HFFc6 (cell line): ENCODE results near the gene CHRNA4. TPM values are rescaled to one million over a fixed set of nuclear protein-coding genes. Genes with fewer than 3 reads are reported as not detected.

Experiments
- DNase-seq: peaks from one replicate; pipeline ENCODE4 v3.0.0-alpha.2; 2018
- H3K27ac Mint-ChIP-seq: 2 replicates; pipeline ENCODE4 v1.8.0; 2020; ENCODE audit warnings: mild to moderate bottlenecking, mixed read lengths
- H3K27me3 Mint-ChIP-seq: 2 replicates; pipeline ENCODE4 v1.8.0; 2021; ENCODE audit warnings: mild to moderate bottlenecking, moderate library complexity, mixed read lengths; ENCODE audit not compliant: insufficient read depth
- H3K36me3 Mint-ChIP-seq: 2 replicates; pipeline ENCODE4 v1.8.0; 2021; ENCODE audit warnings: low read depth, mixed read lengths
- H3K4me1 Mint-ChIP-seq: 2 replicates; pipeline ENCODE4 v1.8.0; 2020; ENCODE audit warnings: low read depth, mixed read lengths
- H3K4me3 Mint-ChIP-seq: 2 replicates; pipeline ENCODE4 v1.8.0; 2020; ENCODE audit warnings: mild to moderate bottlenecking, moderate library complexity, mixed read lengths
- H3K9me3 Mint-ChIP-seq: 2 replicates; pipeline ENCODE4 v1.8.0; 2020; ENCODE audit warnings: mild to moderate bottlenecking, mixed read lengths
- total RNA-seq, 6 experiments: library from RNA; stranded (reverse); fragmentation: NEBNext Ultra II Directional; extraction: Animal tissue kit (Norgen Biotek cat#: 25700); gene quantifications; 2 replicates in 1 of 6; 3 replicates in 5 of 6; pipeline ENCODE4 v1.2.3, GENCODE V29; 2021
- TF ChIP-seq, protein P1 (sequence below): fragments of 200-600 bp; sonication (generic); IDR thresholded peaks from 2 replicates; pipeline ENCODE4 v1.5.0; 2021; ENCODE audit warnings: antibody characterized with exemption, mild to moderate bottlenecking

CHRNA4 gene
- total RNA-seq, 6 experiments from 2014 or later, result not detected

DNA sequence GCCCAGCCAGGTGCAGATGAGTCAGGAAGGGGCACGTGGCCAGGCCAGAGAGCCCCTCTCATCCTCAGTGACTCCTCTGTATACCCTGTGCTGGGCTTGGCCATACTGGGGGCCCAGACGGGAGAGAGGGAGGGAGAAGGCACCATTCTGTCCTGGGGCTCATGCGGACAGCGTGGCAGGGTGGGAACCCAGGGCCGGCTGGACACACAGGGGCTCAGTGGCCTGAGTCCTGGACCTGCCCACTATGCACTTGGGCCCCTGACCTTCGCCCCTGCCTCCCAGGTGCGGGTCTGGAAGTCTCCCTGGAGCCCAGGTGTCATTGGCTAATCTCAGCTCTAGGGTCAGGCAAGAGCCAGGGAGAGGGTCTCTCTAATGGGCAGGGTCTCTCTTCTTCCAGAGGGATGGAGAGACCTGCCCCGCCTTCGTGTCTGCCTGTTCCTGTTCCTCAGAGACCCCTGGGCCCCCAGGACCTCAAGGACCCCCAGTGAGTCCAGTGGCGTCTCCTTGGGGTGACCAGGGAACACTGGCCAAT, 40.5 kb downstream of the CHRNA4 start:
- no peak for DNase-seq
- H3K36me3 Mint-ChIP-seq, result no peaks in the 10 kb centered on the region
- H3K9me3 Mint-ChIP-seq, result no peaks in the 10 kb centered on the region
- H3K4me3 Mint-ChIP-seq, result no peak overlapping the region
- peaks cover 6% of the 10 kb centered on the region; the same call in 1 of the 2 replicates for H3K4me1 Mint-ChIP-seq
- TF ChIP-seq, protein P1, sequence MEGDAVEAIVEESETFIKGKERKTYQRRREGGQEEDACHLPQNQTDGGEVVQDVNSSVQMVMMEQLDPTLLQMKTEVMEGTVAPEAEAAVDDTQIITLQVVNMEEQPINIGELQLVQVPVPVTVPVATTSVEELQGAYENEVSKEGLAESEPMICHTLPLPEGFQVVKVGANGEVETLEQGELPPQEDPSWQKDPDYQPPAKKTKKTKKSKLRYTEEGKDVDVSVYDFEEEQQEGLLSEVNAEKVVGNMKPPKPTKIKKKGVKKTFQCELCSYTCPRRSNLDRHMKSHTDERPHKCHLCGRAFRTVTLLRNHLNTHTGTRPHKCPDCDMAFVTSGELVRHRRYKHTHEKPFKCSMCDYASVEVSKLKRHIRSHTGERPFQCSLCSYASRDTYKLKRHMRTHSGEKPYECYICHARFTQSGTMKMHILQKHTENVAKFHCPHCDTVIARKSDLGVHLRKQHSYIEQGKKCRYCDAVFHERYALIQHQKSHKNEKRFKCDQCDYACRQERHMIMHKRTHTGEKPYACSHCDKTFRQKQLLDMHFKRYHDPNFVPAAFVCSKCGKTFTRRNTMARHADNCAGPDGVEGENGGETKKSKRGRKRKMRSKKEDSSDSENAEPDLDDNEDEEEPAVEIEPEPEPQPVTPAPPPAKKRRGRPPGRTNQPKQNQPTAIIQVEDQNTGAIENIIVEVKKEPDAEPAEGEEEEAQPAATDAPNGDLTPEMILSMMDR, result no peak
- H3K27ac Mint-ChIP-seq, result no peak overlapping the region
- peaks cover 10% of the 10 kb centered on the region; the same call in 1 of the 2 replicates for H3K27me3 Mint-ChIP-seq

DNA sequence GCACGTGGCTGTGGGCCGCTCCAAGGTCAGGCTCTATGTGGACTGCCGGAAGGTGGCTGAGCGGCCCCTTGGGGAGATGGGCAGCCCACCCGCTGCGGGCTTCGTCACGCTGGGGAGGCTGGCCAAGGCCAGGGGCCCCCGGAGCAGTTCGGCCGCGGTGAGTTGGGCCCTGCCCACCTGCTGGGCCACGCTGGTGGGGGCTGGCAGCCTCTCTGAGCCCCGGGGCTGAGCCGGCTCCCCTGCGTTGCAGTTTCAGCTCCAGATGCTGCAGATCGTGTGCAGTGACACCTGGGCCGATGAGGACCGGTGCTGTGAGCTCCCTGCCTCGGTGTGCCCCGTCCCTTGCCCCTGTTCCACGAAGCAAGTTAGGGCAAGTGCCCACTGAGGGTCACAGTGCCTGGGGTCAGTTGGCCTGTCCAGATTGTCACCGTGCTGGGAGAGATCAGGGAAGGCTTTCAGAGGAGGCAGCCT, 41.1 kb downstream of the CHRNA4 start:
- no peak overlapping the region for H3K27ac Mint-ChIP-seq
- no peaks in the 10 kb centered on the region for H3K9me3 Mint-ChIP-seq
- DNase-seq, result no peak
- no peak overlapping the region for H3K4me3 Mint-ChIP-seq
- H3K27me3 Mint-ChIP-seq, result peaks cover 10% of the 10 kb centered on the region; the same call in 1 of the 2 replicates
- peaks cover 6% of the 10 kb centered on the region; the same call in 1 of the 2 replicates for H3K4me1 Mint-ChIP-seq
- TF ChIP-seq, protein P1, result no peak
- no peaks in the 10 kb centered on the region for H3K36me3 Mint-ChIP-seq

DNA sequence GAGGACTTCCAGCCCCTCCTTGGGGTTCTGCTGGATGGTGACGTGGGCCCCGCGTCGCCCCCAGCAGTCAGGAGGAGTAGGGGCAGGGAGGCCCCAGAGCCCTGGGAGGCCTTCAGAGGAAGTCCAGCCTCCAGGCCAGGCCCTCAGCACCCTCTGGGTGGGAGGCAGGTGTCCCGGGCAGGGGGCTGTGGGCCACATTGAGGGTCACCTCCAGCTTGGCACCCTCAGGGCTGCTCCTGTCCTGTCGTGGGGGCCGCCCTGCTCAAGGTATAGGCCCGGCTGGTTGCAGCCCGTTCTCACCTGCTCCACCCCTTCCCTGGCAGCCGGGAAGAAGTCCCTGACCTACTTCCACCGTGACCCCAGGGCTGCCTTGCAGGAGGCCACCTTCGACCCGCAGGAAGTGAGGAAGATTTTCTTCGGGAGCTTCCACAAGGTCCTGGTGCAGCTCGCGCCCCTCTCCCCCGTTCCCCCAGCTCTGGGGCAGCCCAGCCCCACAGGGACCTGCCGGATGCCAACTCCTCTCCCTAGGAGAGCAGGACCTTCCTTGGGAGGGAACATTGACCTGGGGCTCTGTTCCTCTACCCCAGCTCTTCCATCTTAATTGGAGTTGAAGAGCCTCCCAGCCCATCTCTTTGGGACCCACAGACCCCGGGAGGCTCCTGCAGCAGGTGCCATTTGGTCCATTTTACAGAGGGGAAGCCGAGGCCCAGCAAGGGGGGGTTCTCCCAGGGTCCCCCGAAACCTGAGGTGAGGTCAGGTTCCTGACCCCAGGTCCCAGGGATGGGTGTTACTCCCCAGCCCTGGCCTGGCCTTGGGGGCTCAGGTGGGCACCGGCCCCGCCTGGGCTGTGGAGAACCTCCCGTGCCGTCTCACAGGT, 41.7 kb downstream of the CHRNA4 start:
- TF ChIP-seq, protein P1, result no peak
- DNase-seq, result no peak
- H3K27me3 Mint-ChIP-seq, result peaks cover 6% of the 10 kb centered on the region; the same call in 1 of the 2 replicates

DNA sequence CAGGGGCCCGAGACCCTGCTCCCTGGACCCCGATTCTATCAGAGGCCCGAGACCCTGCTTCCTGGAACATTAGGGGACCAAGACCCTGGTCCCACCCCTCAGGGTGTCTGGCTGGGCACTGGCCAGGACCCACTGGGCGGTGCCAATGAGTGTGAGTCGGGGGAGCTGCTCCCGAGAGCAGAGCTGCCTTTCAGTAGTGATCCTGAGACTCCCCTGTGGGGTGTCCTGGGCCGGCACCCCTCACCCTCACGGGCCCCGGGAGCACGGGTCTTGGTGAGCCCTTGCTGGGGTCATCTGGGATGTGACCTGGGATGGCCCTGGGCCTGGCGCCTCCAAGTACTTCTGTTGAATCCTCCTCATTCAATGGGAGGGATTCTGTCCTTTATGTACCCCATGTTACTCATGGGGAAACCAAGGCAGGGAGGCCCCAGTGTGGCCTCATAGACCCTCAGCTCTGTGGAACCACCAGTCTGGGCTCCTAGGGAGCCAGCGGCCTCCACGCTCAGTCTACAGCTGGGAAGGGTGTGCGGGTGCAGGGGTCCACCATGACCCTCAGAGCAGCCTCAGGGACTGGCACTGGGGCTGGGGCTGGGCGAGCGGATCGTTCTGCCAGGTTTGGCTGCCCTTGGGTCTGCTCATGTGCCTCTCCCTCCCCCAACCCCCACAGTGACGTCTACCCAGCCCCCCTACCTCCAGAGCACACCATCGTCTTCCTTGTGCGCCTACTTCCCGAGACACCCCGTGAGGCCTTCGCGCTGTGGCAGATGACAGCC, 42.6 kb downstream of the CHRNA4 start:
- H3K27ac Mint-ChIP-seq, result no peak overlapping the region
- no peaks in the 10 kb centered on the region for H3K9me3 Mint-ChIP-seq
- H3K36me3 Mint-ChIP-seq, result no peaks in the 10 kb centered on the region
- no peak for DNase-seq
- peaks cover 6% of the 10 kb centered on the region; the same call in 1 of the 2 replicates for H3K4me1 Mint-ChIP-seq
- no peak overlapping the region for H3K4me3 Mint-ChIP-seq
- TF ChIP-seq, protein P1, result no peak
- peaks cover 2% of the 10 kb centered on the region; the same call in 1 of the 2 replicates for H3K27me3 Mint-ChIP-seq

More for the DNA sequence above, 41.7 kb downstream of the CHRNA4 start:
- Mint-ChIP-seq H3K36me3 (no peaks in the 10 kb centered on the region), H3K4me3 (no peak overlapping the region), H3K9me3 (no peaks in the 10 kb centered on the region), H3K4me1 (peaks cover 6% of the 10 kb centered on the region; the same call in 1 of the 2 replicates), H3K27ac (no peak overlapping the region)

DNA sequence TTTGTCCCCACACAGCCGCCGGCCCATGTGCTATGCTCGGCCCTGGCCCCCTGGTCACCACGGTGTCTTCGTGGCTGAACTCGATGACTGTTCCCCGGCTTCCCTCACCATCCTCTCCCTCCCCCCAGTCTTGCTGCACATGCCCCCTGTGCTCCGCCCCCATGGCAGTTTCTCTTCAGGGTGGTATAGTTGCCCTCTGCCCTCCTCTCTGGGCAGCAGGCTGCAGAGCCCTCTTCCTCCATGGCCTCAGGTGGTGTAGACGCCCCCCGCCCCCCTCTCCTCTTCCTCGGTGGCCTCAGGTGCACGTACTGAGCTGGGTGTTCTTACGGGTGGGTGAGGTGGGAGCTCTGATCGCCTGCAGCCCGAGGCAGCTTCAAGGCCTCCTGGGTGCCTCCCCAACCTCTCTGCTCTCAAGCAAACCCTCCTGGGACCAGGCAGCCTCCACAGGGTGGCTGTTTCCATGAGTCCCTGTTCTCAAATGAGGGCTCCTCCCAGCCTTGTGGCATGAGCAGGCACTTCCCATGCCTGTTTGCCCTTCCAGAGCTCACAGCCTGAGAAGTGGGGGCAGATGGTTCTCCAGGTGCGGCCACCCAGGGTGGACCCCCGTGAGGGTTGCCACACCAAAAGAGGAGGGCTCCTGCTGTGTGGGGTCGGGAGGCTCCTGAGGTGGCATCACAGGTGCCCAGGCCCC, 43.4 kb downstream of the CHRNA4 start:
- Mint-ChIP-seq H3K4me1 (peaks cover 6% of the 10 kb centered on the region; the same call in 1 of the 2 replicates), H3K4me3 (no peak overlapping the region), H3K9me3 (no peaks in the 10 kb centered on the region), H3K36me3 (no peaks in the 10 kb centered on the region), H3K27ac (no peak overlapping the region), H3K27me3 (no peaks in the 10 kb centered on the region; the same call in 1 of the 2 replicates)
- DNase-seq, result no peak
- TF ChIP-seq, protein P1, result no peak
